HK-2 (cell line): ENCODE measurements around the gene KCND1.
A peak's percentile ranks its signal among the peaks of the same experiment; 100 is the strongest.

Experiments
- DNase-seq: peaks from one replicate; pipeline ENCODE4 v3.0.0-alpha.2; 2018; ENCODE audit not compliant: unreplicated experiment

KCND1 gene

DNA sequence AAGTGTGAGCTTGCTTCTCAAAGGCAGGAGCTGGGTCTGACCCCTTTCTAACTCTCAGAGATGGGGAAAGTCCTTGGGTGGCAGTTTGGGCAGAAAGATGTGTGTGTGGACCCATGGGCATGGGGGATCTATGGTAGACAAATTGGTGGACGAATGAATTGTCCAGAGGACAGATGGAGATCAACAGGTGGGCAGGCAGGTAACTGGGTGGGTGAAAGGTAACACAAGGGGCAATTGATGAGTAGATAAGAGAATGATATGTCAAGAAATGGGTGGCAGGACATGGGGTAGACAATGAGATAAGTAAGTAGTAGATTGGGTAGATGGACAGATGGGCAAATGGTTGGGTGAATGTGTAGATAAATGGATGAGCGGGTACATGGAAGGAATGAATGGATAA lies 2.9 kb upstream of the KCND1 start:
- no peak for DNase-seq

DNA sequence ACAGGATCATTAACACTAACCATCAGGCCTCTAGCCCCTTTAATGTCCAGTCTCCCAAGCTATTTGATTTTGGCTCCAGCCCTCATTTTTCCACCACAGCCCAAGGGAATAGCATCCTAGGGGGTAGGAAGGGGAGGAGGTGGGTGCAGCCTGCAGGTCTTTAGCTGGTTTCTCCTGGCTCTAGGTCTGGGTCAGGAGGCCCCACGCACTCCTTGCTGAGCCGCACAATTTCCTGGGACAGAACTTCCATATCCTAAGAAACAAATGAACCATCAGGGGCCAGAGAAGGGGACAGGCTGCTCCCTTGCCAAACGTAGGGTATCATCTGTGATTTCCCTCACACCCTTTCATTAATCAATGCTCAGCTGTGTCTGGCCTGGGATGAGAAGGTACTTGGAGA lies 2.4 kb upstream of the KCND1 start:
- DNase-seq, result no peak

DNA sequence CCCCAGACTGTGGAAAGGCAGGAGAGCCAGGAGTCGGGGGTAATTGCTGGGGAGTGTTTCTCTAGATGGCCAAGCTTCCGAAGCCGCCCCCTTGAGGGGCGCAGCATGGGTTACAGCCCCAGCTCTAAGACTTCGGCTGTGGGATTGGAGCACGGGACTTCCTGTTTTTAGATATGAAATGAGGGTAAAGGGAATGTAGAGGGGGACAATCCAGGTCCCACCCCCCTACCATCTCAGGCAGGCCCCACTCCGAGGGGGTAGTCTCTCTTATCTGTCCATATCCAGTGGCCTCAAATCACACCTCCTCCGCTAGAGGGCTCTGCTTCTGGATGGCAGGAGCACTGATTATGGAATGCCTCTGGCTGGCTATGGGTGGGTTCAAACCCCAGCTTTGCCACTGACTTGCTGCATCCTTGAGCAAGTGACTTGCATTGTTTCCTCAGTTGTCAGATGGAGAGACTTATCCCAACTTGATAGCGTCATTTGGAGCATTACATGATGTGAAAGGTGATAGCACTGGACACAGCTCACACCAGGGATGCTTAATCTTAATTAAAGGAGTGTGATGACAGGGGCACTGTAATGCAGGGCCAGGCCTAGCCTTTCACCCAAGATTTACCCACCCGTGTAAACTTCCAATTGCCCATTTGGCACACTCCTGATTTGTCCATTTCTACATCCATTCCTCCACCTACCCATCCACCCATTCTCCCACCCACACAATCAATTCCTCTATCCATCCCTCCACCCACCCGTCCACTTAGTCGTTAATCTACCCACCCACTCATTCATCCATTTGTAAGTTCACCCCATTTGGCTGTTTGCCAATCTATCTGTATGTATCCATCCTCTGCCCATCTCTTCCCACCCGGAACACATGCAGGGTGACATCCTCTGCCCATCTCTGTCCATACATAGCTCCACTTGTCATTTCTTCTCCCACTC lies 848 bp upstream of the KCND1 start:
- no peak for DNase-seq

DNA sequence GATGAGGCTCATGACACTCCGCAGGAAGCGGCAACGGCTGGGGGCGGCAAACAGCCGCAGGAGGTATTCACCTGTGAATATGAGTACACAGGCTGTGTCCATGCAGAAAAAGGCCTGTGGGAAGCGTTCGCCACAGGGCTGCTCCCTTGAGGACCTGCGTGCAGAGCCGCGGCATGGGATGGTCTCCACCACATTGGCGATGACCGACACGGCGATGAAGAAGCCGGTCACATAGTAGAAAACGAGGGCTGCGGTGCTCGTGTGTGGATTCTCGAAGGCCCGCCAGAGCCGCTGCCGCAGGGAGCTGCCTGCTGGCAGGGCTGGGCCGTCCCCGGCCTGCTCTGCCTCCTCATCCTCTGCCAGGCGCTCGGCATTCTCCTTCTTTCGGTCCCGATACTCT lies 2.2 kb downstream of the KCND1 start:
- DNase-seq, result no peak

DNA sequence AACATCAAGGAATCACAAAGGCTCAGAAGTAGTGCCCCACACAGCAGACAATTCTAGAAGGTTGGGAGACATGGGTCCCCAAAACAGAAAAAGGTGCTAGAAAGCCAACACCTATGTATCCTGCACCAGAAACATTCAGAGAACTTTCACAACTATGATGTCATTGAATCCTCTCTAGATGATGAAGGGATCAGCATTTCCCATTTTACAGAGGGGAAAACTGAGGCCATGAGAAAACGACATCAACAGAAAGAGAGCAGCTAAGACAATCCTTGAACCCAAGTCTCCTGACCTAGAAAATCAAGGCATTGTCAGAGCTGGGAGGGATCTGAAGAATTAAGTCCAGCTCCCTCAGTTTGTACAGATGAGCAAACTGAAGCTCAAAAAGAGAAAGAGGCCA lies 3.3 kb downstream of the KCND1 start:
- no peak for DNase-seq

DNA sequence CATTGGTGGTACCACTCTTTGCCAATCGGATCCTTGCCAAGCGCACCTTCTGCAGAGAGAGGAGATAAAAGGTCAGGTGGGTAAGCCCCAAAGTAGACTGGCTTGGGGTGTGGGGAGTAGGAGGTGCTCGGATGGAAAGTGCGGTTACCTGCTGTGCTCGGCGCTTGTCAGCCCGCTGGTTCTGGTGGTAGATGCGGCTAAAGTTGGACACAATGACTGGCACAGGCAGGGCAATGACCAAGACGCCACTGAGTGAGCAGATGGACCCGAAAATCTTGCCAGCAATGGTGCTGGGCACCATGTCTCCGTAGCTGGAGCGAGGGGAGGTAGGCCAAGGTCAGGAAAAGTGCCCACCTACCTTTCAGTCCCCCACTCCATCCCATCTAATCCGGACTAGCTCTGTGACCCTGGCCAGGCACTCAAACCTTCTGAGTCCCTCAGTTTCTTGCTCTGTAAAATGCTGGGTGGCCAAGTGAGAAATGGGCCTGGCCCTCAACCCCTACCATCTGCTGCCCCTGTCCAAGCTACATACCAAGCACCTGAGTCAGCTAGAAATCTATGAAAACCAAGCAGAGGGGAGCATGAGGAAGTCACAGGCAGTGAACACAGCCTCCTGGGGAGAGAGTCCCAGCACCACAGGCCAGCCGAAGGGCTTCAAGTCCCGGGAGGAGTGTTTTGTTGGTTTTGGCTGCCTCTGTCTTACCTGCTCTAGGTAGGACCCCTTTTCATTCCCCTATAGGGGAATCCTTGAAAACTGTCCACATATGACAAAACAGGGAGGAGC lies 4.7 kb downstream of the KCND1 start:
- DNase-seq, result peak; percentile 35

DNA sequence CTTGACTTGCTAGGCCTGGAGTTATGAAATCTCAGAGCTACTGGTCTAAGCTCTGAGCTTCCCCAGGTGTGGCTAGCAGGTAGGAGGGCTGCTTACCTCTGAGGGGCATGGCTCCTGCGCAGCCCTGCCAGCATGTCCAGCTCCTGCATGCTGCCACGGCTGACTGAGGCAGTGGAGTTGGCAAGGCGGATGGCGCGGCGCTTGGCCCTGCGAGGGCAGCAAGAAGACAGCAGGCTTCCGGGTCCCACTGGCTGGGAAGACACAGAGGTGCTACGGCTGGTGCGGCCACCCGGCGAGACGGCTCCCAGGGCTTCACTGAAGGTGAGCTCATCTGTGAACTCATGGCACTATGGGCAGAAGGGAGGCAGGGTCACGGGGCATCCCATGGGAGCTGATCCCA lies 5.7 kb downstream of the KCND1 start:
- no peak for DNase-seq

DNA sequence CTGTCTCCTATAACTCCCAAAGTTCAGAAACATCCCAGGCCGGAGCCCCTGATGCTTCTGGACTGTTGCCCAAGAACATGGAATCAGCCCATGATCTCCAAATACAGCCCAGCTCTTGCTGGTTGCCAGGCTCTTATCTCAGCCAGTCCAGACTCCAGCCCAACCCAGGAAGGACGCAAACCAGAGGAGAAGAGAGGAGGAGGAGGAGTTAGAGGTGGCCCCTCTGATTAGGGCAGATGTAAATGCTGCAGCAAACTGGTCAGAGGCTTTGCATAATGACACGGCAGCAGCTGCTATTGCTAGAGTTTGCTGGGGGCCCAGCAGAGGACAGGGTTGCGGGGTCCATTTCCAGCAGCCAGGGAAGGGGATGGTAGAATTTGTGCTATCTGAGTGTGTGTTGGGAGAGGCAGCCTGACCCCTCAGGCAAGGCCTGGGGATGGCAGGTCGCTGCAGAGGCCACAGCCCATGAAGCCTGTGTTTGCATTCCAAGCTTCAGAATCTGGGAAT lies 10.0 kb downstream of the KCND1 start:
- DNase-seq, result no peak

DNA sequence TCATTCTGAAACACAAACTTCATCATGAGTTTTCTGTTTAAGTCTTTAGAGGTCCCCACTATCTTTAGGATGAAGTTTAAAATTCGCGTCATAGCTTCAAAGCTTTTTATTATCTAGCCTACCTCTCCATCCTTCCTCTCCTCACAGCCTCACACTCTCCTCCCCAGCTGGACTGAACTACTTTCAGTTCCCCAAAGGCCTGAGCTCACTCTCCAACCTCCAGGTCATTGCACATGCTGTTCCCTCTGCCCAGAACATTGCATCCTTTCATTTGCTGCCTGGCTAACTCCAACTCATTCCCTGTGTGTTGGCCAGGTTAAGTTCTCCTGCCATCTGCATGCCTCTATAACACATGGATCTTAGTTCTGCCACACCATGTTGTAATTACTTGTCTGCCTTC lies 11.4 kb downstream of the KCND1 start:
- DNase-seq, result no peak

DNA sequence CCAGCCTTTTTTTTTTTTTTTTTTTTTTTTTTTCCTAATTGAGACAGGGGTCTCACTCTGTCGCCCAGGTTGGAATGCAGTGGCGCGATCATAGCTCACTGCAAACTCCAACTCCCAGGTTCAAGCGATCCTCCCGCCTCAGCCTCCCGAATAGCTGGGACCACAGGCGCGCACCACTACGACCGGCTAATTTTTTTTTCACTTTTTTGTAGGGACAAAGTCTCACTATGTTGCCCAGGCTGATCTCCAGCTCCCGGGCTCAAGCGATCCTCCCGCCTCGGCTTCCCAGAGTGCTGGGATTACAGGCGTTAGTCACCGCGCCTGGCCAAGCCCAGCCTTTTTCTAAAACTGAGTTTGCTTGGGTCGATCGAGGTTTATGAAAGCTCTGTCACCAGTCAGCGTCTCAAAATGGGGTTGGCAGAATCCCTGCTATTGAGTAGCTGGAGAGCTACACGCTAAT lies 13.0 kb downstream of the KCND1 start:
- peak; percentile 61 for DNase-seq

DNA sequence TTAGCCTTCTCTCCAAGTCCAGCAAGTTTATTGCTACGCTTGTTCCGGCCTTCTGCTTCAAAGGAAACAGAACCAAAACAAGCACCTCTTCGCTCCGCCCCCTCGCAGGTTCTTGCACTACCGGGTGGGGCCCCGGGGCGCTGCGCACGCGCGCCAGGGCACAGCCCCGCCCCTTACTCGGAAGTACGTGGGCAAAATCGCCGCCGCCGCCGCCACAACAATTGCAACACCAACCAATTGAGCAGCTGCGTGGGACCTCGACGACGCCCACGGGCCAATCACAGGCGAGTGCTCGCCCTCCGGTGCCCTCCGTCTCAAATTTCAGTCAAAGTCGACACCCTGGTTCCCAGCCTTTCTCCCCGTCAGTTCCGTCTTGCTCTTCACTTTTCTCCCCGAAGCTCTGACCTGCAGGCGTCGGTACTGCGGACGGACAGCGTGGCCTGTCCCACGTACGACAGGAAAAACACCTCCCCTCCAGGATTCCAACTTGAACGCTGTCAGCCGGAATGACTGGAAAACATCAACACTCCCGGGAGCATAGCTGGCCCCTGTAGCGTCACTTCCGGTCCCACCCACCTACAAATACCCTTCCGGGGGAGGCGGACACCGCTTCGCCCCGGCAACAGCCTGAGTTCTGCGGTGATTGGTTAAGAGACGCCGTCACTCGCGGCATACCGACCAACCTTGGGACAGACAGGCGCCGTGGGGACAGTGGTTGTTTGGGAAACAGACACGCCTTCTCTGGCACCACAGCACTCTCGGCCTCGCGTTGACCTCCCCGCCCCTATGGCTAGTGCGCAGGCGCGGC lies 13.6 kb downstream of the KCND1 start:
- peak; percentile 95 for DNase-seq

DNA sequence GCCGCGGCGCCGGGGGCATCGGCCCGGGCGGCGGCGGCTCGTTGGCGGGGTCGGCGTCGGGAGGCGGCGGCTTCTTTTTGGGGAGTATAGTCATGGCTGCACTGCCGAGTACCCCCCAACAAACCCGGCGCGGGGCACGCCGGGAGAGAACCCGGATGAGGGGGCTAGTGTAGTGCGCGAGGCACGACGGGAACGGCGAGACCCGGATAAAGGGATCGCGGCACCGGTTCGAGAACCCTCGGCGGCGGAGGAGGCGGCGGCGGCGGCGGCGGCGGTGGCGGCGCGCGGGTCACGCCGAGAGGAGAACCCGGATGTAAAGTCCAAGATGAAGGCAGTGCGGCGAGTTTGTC lies 14.2 kb downstream of the KCND1 start, which contains the start of gene OTUD5:
OTUD5 (minus strand) TSS at position 131 of the 350 bp plus-strand sequence; CDS start at position 94, 37 bp downstream.
- no peak for DNase-seq

DNA sequence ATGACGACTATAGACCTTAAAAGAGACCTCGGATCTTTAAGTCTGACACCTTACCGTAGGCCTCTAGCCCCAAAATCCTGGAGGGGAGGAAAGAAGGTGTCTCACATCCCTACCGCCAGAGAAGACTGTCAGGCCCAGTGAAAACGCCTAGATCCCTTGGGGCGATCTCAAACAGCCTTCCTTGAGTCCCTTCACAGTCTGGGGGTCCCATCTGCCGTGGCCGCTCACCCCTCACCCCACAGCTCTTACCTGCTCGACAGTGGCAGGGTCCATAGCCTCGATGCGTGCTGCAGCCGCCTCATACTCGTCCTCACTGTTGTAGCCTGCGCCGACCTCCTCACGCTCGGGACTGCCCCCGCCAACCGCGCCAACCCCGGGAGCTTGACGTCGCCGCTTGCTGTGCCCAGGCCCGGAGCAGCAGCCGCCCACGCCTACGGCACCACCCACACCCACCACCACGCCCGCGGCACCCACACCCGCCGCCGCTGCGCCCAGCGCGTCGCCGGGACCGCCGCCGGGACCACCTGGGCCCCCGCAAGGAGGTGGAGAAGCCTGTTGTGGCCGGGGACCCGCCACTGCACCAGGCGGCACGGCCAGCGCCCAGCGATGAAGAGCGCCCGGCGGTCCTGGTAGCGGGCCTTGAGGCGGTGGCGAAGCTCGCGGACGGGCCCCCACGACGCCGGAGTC lies 14.8 kb downstream of the KCND1 start:
- peak; percentile 26 for DNase-seq

DNA sequence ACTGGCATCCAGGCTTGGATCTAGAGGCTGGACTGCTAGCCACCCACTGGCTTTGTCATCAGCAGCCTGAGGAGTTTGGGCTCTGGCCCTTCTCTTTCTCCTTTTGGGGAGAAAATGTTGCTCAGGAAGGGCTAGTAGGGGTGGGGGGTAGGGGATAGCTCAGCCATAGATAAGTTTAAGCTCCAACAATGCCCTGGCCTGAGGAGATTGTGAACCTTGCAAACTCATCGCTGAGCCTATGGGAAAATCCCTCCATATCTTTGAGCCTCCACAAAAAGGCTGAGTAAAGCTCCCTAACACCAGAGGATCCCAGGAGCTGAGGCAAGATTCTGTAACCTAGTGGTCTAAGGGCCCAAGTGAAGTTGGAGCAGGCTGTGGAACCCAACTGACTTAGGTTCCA lies 23.1 kb downstream of the KCND1 start:
- no peak for DNase-seq

DNA sequence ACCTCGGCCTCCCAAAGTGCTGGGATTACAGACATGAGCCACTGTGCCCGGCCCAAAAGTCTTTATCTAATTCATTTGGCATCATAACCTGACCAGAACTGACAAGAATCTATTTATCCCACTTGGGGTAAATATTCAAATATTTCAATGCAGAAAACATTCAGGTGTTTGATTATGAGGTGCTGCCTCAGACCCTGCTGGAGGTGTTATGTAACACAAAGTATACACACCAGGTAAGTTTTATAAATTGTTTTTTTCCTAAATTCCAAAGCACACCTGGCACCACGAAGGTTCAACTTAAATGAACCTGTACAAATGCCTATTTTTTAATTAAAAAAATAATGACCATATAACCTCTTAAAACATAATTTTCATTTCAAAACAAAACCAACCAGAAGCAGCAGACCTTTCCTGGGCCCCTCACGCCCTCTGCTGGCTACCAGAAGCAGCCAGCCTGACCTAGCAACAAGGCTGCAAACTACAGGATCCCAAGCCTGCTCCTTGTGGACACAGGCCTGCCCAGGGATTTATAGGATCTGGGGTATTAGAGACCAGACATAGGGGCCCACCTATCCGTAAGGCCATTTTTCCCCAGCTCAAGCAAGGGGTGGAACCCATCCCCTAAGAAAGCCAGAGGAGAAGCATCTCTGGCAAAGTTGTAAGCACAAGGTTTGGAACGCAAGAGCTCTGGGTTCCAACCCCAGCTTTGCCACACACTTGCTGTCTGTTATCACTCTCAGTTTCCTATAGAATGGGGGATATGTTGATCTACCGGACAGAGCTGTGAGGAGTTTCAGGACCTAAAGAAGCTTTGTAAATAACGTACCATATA lies 25.9 kb downstream of the KCND1 start:
- peak; percentile 28 for DNase-seq

DNA sequence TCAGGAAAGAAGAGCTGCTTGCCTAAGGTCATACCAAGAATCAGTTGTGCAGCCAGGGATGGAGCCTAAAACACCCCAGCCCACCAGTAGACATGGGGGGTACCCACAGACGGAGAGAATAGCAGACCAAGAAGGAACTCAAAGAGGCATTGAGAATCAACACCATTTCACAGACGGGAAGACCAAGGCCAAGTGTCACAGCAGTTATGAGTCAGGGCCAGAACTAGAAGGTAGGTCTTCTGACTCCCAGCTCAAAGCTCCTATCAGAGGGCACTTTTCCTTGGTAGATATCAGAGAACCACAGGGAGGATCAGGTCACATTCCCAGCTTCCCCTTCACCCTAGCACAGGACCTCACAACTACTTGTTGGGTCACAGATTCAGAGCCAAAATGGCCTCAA lies 28.7 kb downstream of the KCND1 start:
- no peak for DNase-seq

DNA sequence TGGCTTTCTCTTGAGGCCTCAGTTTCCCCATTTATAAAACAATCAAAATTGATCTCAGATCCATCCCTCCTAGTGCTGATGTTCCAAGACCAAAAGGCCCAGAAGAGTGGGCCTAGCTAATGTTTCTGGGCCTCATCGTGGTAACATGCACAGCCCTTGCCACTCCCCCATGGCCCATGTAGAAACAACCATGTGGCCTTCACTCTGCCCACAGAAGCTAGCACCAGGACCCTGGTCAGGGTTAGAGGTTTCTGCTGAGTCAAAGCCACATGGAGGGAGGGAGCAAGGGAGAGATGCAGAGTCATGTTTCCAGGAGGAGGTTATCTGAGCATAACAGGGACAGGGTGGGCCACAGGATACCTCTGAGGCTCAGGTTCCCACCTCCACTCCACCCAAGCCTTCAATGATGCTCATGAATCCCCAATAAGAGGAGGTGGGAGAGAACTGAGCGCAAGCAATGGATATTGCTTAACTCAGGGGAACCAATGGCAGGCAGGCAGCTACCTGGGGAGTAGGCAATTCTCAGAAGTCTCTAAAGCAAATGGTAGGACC lies 31.2 kb downstream of the KCND1 start:
- DNase-seq, result no peak

DNA sequence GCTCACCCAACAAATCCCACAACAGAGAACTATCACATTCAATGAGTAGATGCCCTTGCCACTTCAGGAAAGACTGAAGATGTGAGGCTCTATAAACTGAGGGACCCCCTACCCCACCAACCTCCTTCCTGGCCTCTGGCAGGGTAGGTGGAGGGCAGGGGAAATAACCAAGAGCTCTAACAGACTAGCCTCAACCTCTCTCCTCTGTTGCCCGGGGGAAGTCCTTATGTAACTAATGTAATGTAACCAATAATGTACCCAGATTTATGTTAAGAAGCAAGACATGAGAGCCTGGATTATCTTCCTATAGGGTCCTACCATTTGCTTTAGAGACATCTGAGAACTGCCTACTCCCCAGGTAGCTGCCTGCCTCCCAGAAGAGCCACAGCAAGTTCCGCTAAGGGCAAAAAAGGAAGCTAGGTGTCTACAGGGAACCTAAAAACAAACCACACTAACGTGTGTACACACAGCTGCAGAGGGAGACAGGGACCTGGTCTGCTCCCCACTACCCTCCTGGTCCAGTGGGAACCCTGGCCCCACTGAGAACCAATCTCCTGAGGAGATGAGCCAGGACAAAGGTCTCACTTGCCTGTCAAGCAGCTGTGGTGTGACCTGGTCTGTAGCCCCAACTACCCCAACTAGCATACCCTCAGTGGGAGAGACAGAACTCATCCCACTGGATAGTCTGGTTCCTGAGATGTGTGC lies 32.0 kb downstream of the KCND1 start:
- no peak for DNase-seq

DNA sequence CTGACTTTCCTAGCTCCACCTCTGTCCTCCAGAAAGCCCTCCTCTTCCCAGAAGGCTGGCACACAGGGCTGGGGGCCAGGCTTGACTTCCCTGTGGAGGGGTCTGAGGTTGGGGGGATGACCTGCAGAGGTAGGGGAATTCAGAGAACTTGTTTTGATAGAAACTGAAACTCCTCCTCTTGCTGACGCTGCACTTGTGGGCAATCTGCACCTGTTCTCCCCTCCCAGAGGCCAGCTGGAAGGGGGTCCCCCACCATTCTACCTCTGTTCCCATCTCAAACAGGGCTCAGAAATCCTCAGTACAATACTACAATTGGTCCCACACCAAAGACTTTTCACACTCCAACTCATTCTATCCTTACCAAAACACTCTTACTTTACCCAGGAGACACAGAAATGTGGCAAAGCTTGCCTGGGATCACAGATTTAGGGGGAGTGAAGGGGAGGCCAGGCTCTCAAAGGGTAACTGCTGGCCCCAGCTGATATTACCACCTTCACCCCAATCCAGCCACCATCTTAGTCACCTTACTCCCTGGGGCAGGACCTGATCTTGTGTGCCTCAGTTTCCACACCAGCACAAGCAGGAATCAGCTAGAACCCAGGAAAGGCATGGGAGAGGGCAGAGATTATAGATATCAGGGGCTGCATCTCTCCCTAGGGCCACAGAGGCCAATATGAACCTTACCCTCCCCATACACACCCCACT lies 32.8 kb downstream of the KCND1 start:
- DNase-seq, result no peak
